NCI-H748 (cell line): ENCODE measurements around the gene FAM156A.
A peak's percentile ranks its signal among the peaks of the same experiment; 100 is the strongest.
"Not testable (repeated sequence)": the region's sequence is repeated elsewhere in the genome, so short reads cannot be mapped to it uniquely, and the experiment has no call there.

Experiments
- DNase-seq: peaks from one replicate; lab custom pipeline; 2025; ENCODE audit not compliant: unreplicated experiment; lab: John Stamatoyannopoulos, UW

Gene FAM156A

GRCh38 chrX:52958113-52958959, at the start of gene FAM156A:
Gene FAM156A (minus strand): TSS chrX:52958518. CDS start chrX:52948588, 9,930 bp downstream.
- DNase-seq: not testable (repeated sequence)

DNA sequence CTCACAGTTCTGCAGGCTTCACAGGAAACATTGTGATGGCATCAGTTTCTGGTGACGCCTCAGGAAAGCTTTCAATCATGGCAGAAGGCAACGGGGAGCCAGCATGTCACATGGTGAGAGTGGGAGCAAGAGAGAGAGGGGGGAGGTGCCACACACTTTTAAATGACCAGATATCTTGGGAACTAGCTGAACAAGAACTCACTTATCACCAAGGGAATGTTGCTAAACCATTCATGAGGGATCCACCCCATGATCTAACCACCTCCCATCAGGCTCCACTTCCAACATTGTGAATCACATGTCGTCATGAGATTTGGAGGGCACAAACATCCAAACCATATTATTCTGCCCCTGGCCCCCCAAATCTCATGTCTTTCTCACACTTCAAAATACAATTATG, 47.0 kb upstream of the FAM156A start:
- no peak for DNase-seq

DNA sequence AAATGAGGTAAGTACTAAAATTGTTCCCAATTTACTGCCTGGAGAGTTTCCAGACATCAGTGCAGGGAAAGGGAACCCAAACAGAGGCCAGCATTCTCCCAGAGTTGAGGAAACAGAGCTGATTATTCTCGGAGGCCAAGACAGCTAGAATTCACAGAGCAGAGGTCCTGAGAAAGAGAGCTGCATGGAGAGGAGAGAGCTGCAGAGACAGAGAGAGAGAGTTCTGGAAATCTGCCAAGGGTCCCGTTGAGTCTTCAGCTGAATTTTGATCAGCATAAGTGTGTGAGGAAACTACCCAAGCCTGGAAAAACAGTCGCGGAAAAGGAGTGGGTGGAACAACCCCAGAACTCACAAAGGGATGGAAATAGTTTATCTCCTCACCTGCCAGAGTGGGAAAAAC, 46.5 kb upstream of the FAM156A start:
- DNase-seq: no peak

- no peak for DNase-seq
Observed at GRCh38 chrX:53004038-53004437, 45.7 kb upstream of the FAM156A start.

- DNase-seq: no peak
Observed at GRCh38 chrX:53003111-53003510, 44.8 kb upstream of the FAM156A start.

- no peak for DNase-seq
Observed at GRCh38 chrX:53001958-53002357, 43.6 kb upstream of the FAM156A start.

DNA sequence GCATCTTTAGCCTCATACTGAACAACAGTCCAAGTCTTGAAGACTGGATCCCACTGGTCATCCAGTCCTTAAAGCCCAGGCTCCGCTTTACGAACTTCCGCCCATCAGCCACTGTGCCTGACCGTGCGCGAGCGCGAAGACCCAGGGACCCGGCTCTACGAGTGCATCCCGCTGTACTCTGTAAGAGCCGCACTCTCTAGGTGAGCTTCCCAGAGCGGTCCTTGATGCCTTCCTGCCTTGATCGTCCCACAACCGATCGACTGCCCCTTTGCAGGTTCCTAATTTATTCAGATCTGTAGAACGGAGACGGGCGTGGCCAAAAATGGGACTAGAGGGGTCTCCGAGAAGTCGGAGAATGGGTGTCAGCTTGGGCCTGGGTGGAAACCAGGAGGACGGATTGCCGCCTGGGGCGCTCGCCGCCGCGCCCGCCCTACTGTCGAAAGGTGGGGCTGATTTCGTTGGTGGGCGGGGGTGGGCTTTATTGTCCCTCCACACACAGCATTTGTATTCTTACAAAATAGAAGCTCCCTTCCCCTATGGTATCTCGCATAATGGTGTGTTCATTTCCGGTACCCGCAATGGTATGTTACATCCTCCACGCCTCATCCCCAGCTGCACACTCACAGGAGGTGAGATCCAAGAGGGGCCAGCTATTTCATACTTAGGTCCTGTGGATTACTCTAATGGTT, 42.3 kb upstream of the FAM156A start:
- no peak for DNase-seq

- DNase-seq: no peak
Observed at GRCh38 chrX:52995987-52996331, 37.6 kb upstream of the FAM156A start.

- DNase-seq: peak; percentile 97
Observed at GRCh38 chrX:52995135-52995986, 37.0 kb upstream of the FAM156A start.

DNA sequence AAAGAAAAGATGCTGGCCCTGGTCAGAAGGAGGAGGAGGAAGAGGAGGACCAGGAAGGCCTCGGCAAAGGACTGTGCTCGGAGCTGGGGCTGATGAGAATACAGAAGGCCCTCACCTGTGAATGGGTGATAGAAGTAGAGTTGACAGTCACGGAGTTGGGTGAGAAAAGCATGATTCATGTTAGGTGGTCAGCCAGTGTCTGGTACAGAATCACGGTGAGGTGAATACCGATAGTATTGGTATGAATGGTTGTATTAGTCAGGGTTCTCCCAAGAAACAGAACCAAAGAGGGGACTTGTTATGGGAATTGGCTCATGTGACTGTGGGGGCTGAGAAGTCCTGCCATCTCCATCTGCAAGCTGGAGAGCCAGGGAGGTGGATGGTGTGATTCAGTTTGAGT, 32.5 kb upstream of the FAM156A start:
- DNase-seq: no peak

DNA sequence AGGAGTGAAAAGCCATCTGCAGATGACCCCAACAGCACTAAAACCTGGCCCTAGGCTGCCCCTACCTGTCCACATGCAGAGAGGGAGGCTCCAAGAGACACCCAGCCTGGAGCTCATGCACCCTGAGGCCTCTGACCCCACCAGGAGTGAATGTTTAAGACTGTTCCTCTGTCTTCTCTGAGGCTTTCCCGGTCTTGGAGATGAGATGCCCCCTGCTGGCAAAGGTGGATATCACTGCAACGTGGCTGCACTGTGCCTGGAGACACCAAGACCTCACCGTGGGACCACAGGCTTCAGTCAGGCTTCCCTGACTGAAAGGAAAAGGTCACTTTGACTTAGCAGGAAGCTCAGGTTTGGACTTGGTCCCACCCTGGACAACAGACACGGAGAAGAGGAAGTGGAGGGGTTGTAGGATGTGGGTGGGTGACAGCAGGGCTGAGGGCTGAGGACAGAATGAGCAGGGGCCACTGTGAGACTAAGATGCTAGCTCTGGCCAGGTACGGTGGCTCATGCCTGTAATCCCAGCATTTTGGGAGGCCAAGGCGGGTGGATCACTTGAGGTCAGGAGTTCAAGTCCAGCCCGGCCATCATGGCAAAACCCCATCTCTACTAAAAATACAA, 31.8 kb upstream of the FAM156A start:
- peak; percentile 26 for DNase-seq

DNA sequence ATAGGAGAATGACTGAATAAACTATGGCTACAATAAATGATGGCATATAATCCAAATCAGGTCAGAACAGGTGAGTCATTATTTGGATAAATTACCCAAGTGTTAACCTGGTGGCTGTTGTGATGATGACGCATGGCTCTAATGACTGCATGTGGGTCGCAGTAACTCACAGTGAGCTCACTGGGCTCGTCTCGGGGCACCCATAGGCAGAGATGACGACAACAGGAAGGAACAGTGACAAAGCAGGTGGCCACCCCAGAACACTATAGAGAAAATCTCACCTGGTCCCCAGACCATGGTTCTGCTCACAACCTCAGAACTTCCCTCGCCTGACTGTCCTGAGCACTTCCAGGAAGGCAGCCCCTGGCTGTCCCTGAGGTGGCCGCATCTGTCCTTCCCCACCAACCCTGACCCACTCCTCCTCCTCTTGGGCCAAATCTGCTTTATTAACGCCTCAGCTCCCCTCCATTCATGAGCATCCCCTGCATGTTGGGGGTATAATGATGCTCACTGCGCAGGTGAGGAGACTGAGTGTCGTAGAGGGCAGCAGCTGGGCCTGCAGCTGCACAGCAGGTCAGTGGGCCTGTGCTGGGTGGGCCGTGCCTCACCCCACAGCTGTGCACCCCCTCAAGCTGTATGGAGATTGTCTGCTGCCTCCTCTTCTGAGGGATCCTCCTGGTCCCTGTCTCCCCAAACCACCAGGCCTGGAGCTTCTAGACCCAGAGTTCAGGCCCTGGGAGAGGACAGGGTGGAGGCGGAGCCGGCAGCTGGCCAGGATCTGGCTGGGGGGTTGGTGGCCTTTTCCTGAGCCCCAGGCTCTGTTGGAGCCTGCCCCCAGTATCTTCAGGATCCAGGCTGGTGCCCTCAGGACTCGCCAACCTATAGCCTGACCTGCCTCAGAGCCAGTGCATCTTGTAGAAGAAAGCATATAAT, 30.9 kb upstream of the FAM156A start:
- no peak for DNase-seq

- DNase-seq: no peak
Observed at GRCh38 chrX:52983321-52984000, 25.1 kb upstream of the FAM156A start.

GRCh38 chrX:52979993-52980392, 21.7 kb upstream of the FAM156A start:
- DNase-seq: no peak

DNA sequence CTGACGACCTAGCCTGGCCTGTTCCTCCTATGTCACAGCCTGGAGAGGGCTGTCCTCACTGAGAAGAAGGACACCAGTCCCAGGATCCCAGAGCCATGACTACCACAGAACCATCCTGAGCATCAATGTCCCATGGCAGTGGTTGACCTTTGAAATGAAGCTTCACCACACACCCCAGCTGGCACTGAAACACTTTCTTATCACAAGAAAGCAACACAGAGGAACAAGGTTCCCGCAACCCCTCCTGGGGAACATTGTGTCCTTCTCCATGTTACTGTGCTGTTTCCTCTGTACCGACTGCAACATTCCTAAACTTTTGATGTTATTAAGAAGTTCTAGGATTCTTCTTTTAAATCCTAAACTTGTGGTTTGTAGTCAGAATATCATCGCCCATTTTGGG, 21.2 kb upstream of the FAM156A start:
- DNase-seq: no peak

DNA sequence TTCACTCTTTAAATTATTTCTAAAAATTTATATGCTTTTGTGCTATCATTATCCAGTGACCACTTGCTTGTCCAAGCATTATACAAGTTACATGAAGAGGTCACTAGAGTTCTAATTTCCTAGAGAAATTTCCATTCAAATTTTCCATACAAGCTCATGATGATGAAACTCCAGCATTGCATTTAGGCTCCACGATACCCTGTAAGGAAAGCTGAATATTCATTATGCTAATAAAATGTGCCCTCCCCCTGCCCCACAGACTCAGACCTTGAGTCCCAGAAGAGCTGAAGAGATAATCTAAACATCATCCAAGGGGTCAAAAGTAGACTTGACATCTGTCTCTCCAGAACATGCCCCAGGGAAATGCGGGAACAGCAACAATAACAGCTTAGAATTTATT, 19.6 kb upstream of the FAM156A start:
- no peak for DNase-seq

DNA sequence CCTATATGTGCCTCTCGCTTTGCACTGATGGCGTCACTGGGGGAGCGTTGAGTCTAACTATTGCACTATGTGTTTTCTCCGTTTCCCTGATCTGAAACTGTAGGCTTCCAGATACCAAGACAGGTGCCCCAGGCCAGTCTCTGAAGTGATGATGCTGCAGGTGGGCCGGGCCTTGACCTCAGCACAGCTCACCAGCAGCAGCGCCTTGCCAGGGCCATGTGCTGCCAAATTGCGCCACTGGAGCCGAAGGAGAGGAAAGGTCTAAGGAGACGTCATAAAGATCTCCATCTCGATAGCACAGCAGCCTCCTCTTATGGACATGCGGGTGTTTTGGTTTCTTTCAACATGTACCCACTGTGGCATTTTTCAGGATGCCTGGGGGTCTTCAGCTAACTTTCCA, 17.3 kb upstream of the FAM156A start:
- not testable (repeated sequence) for DNase-seq

- DNase-seq: not testable (repeated sequence)
Observed at GRCh38 chrX:52974336-52974992, 16.1 kb upstream of the FAM156A start.

- not testable (repeated sequence) for DNase-seq
Observed at GRCh38 chrX:52967922-52968321, 9.6 kb upstream of the FAM156A start.
